Raji (cell line): ENCODE measurements around the gene OSM.

Source experiments
- POLR2A ChIP-seq: IDR thresholded peaks from 2 replicates; pipeline ENCODE4 v1.6.1; 2011; ENCODE audit warnings: low read depth, low read length, control low read depth; ENCODE audit not compliant: insufficient read depth

OSM gene

DNA sequence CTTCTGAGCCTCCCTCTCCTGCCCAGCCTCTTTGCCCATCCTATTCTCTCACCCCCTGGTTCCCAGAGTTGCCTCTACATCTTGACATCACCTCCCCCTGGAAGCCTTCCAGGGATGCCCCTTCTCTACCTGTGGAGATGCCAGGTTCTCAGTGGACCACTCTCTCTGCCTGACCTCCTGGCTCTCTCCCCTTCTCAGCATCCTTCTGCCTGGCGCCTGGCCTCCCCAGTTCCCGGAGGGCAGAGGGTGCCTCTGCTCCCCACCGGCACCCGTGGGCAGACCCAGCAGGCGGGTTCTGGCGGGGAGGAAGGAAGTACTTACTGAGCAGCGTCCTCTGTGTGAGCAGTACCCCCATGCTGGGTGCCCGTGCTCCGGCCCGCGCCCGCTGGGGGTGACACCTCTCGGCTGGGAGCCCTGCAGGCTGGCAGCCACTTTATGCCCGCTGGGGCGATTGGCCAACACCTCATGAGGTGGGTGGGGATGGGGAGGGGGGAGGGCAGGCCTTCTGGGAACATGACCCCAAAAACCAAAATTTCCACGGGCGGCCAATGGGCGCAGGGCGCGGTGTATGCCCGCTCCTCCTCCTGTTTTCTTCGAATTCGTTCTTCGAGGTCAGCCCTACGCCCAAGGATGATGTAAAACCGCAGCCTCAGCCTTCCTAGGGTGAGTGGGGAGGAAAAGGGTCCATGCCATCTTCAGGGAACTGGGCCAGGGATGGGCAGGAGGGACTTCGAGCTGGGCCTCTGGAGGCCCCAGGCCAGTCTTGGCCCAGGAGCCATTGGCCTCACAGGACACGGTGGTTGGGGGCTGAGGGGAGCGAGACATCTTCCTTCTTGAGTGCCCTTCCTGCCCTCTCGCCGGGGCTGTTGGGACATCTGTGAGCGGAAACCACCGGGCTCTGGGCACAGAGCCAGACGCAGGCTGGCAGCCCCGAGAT, at the start of gene OSM:
Gene OSM, minus strand, starts transcription at position 407 of the 937 bp plus-strand sequence. Its CDS starts 52 bp downstream, at position 355.
- TF ChIP-seq POLR2A = peak; percentile 39; the same call in 1 of the 2 replicates

DNA sequence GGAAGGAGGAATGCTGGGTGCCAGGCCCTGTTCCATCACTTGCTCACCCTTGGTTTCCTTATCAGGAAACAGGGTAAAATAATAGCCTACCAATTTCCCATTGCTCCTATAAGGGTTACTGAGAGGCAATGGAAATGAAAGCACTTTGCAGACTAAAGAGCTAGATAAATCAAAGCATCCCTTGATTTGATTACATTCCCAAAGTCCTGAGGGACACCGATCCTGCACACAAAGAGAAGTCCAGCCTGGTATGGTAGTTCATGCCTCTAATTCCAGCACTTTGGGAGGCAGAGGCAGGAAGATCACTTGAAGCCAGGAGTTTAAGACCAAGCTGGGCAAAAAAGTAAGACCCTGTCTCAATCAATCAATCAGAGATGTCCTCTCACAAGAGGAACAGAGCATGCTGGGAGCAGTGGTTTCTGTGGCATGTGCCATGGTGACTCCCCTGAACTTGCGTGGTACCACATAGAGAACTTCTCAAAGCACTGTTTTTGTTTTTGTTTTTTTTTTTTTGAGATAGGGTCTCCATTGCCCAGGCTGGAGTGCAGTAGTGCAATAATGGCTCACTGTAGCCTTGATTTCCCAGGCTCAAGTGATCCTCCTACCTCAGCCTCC, 49.4 kb upstream of the OSM start:
- TF ChIP-seq POLR2A = no peak

DNA sequence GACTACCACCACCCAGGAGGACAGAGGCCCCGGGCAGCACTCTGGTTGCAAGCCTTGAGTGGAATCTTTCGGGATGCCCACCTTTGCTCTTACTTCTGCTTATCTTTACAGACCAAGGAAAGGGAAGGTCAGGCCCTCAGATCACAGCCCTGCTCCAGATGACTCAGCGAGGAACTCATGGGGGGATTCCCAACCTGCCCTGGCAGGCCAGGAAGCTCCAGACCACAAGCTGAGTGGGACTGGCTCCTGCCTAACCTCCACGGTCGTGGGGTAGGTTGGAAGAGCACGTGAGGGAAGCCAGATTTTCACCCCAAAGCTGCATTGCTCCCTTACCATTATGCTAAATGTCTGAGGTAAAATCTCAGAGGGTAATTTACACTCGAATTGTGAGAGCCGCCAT, 48.3 kb upstream of the OSM start:
- TF ChIP-seq POLR2A = no peak

DNA sequence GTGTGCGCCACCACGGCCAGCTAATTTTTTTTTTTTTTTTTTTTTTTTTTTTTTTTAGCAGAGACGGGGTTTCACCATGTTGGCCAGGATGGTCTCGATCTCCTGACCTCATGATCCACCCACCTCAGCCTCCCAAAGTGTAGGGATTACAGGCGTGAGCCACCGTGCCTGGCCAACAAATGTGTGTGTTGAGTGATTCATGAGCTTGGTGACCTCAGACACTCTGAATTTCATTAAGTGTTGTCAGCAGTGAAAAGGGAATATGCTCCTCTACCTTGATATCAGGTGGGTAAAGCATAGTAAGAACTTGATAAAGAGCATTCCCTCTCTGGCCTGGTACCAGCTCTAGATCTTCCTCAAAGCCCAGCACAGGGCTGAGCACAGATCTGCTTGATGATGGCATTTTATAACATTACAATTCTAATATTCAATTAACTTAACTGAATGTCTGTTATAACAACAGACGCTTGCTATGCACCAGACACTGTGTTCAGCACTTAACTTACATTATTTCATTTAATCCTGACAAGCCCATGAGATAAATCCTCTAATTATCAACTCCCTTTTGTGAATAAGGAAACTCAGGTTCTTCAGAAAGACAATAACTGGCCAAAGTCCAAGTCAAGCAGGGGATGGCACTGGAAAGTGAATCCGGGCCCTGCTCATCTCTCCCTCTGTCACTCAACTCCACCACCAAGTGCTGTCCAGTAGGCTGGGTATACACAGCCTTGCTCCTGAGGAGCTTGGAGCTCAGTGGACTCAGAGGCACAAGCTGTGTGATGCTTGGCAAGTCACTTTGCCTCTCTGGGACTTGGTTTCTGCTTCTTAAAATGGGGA, 47.1 kb upstream of the OSM start:
- no peak for TF ChIP-seq POLR2A

DNA sequence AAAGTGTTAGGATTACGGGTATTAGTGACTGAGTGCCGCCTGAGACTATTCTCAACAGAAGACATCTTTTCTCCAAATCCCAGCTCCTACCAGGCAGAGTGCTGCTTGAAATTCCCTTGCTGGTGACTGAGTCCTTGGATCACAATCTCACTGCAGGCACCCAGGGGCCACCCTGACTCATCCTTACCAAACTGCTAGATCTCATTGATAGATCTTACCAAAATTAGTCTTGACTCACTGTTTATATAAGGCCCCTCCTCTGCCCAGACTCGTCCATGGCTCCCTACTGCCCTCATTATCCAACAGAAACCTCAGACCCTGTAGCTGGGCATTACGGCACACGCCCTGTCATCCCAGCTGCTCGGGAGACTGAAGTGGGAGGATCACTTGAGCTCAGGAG, 45.4 kb upstream of the OSM start:
- TF ChIP-seq POLR2A = no peak

DNA sequence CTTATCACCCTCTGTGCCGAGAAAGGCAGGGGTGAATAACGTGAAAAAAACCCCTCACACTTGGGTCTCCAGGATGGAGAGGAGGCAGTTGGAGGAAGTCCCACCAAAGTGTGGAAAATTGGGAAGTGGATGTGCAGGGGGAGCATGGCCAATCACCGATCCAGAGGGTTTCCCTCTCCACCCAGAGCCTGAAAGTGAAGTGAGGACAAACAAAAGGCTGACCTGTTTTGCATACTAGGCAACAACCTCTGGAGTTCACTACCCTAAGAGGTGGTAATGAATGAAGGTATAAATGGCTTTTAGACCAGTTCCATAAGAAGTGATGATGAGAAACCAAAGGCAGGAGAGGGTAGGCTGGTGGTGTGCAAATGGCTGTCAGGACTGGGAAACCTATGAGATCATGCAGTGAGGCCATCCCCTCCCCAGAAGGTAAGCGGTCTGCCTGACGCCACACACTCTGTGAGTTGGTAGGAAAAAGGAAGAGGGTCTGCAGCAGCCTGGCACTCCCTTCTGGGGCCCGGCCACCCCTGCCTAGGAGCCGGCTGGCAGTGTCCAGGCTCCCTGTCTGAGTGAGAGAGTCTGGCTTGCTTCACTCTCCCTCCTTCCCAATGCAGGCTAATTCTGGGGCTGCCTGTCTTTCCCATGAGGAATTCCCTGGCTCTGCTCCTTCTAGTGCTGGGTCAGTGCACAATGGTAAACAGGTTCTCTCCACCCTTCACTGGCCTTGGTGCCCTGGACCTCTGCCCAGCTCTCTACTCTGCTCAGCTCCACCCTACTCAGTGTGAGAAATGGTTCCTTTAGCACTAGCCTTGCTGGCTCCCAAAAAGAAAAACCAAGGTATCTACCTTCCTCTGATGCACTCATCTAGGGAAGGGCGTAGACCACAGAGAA, 44.5 kb upstream of the OSM start:
- TF ChIP-seq POLR2A = no peak

DNA sequence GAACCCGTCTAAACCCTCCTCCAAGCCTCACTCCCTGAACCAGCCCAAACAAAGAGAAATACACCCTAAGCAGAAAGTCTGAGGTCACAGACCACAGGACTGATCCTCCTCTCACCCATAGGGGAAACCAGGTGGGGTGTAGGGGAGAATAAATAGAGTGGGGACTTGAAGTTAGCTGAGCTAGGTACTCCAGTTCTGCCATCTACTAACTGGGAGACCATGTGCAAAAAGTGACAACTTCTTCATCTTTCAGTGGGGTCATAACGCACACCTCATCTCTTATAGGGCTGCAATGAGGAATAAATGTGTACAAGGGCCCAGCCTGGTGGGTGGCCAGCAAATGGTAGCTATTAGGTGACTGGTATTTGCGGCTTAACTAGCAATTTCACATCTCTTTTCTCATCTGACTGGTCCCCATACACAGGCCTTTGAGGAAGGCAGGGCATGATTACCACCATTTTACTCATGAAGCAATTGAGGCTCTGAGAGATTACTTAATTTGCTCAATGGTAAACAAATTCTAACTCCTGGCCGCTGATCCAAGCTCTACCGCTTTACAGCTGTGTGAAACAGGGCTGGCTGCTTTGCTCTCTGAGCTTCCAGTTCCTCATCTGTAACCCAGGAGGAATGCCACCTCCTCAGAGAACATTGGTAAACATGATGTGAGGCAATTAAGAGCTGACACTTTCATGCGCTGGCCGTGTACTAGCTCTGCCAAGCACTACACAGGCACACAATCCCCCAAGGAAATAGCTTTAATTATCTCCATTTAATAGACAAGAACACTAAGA, 43.5 kb upstream of the OSM start:
- 0 out of 2 replicates have a peak, but pooled peaks have one; percentile 25 for TF ChIP-seq POLR2A

DNA sequence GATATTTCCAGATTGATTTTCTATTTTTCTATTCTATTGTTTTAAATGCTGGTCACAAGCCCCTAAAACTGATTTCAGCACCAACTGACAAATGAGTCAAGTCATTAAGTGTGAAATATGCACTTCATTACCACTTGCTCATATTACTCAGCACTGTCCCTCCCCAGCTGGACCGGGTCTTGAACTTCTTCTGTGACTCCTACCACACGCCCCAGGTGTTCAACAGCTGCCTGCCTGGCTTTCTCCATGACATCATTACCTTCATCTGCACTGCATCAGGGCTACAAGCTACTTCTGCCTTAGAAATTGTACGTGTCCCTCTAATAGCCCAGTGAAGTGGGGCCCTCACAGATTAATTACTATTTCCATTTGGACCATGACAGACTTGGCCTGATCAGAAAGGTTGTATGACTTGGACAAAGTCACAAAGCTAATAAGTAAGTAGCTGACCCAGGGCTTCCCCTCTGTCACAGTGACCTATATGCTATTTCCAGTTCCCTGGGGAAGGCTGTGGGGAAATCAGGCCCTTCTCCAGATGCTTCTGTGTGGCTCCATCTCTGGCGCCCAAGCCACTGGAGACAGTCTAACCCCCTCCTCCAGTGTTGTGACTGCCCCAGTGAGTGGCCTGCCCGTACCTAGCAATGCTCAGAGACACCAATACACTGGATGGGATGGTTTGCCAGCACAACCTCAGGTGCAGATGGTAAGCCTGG, 42.0 kb upstream of the OSM start:
- no peak for TF ChIP-seq POLR2A

DNA sequence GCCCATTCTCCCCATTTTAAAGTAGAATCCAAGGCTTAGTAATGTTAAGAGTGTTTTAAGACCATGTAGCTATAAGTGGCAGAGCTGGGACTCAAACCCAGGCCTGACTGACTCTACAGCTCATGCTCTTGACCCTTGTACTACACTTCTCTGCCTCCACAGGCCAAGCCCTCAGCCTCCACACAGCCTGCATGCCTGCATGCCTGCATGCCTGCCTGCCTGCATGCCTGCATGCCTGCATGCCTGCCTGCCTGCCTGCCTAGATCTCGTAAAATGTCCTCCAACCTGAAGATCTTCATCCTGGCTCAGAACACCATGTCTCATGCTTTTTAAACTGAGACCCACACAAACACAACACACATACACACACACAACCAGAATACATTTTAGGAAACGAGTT, 41.4 kb upstream of the OSM start:
- TF ChIP-seq POLR2A = no peak

DNA sequence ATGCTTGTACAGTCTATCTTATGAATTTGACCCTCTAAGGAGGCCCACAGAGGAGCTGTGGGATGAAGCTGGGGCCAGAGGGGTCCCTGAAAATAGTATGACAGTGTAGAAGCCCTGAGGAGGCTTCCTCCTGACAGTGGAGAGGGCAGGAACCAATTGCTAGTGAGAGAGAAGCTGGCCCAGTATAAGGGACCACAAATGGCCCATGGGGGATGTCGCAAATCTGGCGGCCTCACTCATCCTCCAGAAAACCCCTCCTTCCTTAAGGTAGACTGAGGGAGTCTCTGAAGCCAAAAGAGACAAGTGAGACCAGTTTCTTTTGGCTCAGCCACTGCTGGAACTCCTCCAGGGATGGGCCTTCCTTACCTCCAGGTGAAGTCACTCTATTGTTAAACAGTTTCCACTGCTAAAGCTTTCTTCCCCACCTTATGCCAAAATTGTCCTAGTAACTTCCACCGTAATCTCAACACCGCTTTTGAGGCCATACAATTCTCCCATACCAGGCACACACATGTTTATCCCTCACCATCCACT, 40.5 kb upstream of the OSM start:
- TF ChIP-seq POLR2A = no peak

DNA sequence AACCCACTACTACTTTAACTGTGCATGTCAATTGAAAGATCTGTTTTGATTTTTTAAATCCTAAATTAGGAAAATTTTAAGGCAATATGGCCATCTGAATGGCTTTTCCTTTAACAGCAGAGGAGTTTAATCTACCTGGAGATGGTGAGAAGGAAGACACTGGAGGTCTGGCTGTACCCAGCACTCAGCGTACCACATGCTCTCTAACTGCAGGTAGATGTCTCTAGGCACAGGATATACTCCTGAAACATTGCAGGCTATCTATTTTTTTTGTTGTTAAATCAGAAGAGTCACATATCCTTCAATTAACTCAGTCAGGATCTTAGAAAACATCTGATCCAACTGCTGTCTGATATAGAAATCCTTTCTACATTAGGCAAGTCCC, 40.0 kb upstream of the OSM start:
- TF ChIP-seq POLR2A = no peak

DNA sequence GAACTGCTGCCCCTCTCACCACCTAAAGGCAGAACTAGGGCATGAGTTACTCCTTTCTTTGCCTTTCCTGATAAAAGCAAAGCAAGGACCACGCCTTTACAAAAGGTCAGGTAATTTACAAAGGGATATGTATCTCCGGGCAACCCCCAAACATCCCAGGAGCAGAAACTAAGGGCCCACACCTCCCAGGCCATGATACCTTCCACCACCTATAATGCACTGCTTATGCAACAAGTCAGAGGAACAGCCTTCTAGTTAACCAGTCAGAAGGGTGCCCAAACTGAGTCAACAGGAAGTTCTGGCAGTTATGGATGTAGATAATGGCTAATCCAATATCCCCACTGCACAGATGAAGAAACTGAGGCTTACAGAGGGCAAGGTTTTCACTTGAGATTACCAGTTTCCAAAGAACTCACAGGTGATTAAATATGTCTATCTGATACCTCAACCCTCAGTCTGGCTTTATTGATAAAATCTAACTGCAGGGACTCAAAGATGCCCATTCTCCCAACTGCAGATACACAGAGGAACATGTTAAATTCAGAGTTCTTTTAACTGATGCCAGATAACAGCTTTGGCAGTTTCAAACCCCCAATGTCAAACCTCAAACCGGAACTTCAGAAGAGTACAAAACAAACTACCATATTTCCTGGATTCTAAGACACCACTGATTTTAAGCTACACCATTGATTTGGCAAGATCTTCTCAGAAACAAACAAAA, 39.4 kb upstream of the OSM start:
- no peak for TF ChIP-seq POLR2A
